NT2/D1 (cell line): Measurements from ENCODE around the gene NBEAL1.
"Not testable (repeated sequence)": the region's sequence is repeated elsewhere in the genome, so short reads cannot be mapped to it uniquely, and the experiment has no call there.

ENCODE experiments used
- DNase-seq: peaks from one replicate; pipeline ENCODE4 v3.0.0-alpha.2; 2011; ENCODE audit warnings: low read depth, low spot score
- H3K27me3 ChIP-seq: 2 replicates; pipeline ENCODE4 v1.6.0; 2011; ENCODE audit warnings: mild to moderate bottlenecking; ENCODE audit not compliant: insufficient read length, insufficient read depth
- H3K36me3 ChIP-seq: 2 replicates; pipeline ENCODE4 v1.6.1; 2011; ENCODE audit warnings: mild to moderate bottlenecking, low read length, mixed read lengths; ENCODE audit not compliant: insufficient read depth, insufficient read length
- H3K4me1 ChIP-seq: 2 replicates; pipeline ENCODE4 v1.5.1; 2011; ENCODE audit not compliant: insufficient read depth, insufficient read length
- H3K4me3 ChIP-seq: 2 replicates; pipeline ENCODE4 v1.5.1; 2011; ENCODE audit warnings: low read depth; ENCODE audit not compliant: insufficient read length
- H3K9ac ChIP-seq: 2 replicates; pipeline ENCODE4 v1.6.0; 2011; ENCODE audit warnings: low read depth; ENCODE audit not compliant: insufficient read length
- H3K9me3 ChIP-seq: 2 replicates; pipeline ENCODE4 v1.5.1; 2011; ENCODE audit warnings: mild to moderate bottlenecking, low read length; ENCODE audit not compliant: insufficient read depth
- SUZ12 ChIP-seq: IDR thresholded peaks from 2 replicates; pipeline ENCODE4 v1.6.1; 2011; ENCODE audit not compliant: insufficient read length, insufficient read depth; ENCODE audit errors: extremely low read depth
- YY1 ChIP-seq: IDR thresholded peaks from 2 replicates; pipeline ENCODE4 v1.6.1; 2011; ENCODE audit not compliant: insufficient read length, insufficient read depth
- ZNF274 ChIP-seq: IDR thresholded peaks from 2 replicates; pipeline ENCODE4 v1.6.1; 2011; ENCODE audit warnings: mild to moderate bottlenecking, low read depth, low read length

Gene NBEAL1

DNA sequence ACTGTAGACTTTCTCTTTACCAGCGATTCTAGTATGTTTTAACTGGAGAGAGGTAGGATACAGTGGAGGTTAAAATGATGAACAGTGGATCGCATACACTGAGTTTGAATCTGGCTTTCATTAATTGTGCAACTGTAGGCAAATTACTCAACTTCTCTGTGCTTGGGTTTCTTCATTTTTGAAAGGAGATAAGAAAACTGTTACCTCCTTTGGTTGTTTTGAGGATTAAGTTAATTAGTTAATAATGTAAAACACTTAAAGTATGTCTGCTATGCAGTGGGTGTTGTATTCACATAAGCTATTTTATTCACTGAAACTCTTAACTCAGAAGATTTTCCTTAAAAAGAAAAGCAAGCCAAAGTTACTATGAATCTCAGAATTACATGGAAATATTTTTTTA lies 112.3 kb downstream of the NBEAL1 start:
- no peak for DNase-seq
- H3K27me3 ChIP-seq, result no peaks in the 10 kb centered on the region
- H3K36me3 ChIP-seq, result peaks cover 38% of the 10 kb centered on the region
- no peaks in the 10 kb centered on the region for H3K9me3 ChIP-seq
- TF ChIP-seq SUZ12 (no peak), YY1 (no peak), ZNF274 (no peak)
- no peak overlapping the region for H3K4me3 ChIP-seq
- H3K4me1 ChIP-seq, result no peaks in the 10 kb centered on the region
- no peak overlapping the region for H3K9ac ChIP-seq

DNA sequence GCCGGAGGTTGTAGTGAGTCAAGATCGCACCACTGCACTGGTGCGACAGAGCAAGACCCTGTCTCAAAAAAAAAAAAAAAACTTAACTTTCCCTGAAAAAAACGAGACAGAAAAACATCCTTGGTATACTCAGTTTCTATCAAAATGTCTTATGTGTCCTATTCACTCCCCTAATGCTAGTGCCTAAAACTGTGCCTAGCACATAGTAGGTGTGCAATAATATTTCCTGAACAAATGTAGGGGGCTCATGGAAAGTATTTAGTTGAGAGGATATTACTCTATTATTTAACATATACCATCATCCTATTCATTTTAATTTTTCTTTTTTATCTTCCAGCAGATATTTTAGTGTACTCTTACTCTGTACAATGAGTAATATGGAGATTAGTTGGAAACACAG lies 120.4 kb downstream of the NBEAL1 start:
- no peak overlapping the region for H3K9ac ChIP-seq
- no peaks in the 10 kb centered on the region for H3K9me3 ChIP-seq
- no peak overlapping the region for H3K4me3 ChIP-seq
- TF ChIP-seq ZNF274 (no peak), SUZ12 (no peak)
- no peaks in the 10 kb centered on the region for H3K27me3 ChIP-seq
- no peaks in the 10 kb centered on the region for H3K4me1 ChIP-seq
- H3K36me3 ChIP-seq, result peaks cover 17% of the 10 kb centered on the region
- DNase-seq, result no peak

DNA sequence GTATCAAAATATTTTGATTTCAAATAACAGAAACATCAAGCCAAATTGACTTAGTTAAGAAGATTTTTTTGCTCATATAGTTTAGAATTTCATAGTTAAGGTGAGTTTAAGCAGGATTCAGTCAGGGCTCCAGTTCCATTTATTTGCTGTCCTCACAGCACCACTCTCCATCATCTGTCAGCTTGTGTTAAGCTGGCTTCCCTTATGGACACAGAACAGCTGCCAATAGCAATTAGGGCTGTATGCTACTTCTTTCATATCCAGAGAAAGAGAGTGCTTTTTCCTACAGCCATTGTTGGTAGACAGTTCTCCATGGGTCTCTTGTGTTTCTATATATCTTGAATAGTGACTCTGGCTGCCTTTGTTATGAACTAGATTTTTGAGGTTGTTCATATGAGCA lies 128.7 kb downstream of the NBEAL1 start:
- no peak for DNase-seq
- H3K27me3 ChIP-seq, result no peaks in the 10 kb centered on the region

DNA sequence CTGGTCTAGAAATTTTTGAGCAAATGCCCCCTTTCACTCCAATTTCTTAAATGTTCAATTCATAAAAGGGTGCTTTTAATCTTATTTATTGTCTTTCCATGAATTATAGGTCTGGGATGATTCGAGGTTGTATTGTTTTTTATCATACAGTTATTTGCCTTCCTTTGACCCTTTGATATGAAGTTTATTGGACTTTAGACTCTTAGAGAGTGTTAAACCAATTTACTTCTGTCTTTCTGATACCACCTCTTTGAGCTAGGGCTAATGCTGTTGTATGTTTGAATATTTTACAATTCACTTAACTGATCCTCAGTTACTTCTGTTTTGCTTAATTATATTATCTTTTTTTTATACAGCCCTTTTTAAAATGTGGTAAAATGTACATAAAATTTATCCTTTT lies 134.5 kb downstream of the NBEAL1 start:
- Histone ChIP-seq H3K27me3 (no peaks in the 10 kb centered on the region), H3K36me3 (peaks cover 39% of the 10 kb centered on the region), H3K9me3 (no peaks in the 10 kb centered on the region), H3K4me1 (no peaks in the 10 kb centered on the region), H3K4me3 (no peak overlapping the region), H3K9ac (no peak overlapping the region)
- no peak for DNase-seq
- TF ChIP-seq YY1, result no peak
- TF ChIP-seq ZNF274, result no peak
- TF ChIP-seq SUZ12, result no peak

More for the DNA sequence above, 128.7 kb downstream of the NBEAL1 start:
- Histone ChIP-seq H3K36me3 (peaks cover 30% of the 10 kb centered on the region), H3K4me3 (no peak overlapping the region), H3K4me1 (no peaks in the 10 kb centered on the region), H3K9ac (no peak overlapping the region), H3K9me3 (no peaks in the 10 kb centered on the region)
- TF ChIP-seq YY1 (no peak), ZNF274 (no peak), SUZ12 (no peak)

DNA sequence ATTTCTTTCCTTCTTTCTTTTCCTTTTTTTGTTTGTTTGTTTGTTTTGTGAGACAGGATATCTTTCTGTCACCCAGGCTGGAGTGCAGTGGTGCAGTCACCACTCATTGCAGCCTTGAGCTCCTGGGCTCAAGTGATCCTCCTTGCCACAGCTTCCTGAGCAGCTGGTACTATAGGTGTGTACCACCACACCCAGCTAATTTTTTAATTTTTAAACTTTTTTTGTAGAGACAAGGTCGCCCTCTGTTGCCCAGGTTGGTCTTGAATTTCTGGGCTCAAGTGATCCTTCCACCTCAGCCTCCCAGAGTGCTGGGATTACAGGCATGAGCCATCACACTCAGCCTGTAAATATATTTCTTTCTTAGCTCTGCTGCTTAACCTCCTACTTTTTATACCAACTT lies 140.7 kb downstream of the NBEAL1 start:
- TF ChIP-seq ZNF274 (no peak), YY1 (no peak), SUZ12 (no peak)
- Histone ChIP-seq H3K4me1 (no peaks in the 10 kb centered on the region), H3K4me3 (no peak overlapping the region), H3K36me3 (peaks cover 13% of the 10 kb centered on the region), H3K9me3 (no peaks in the 10 kb centered on the region), H3K27me3 (no peaks in the 10 kb centered on the region), H3K9ac (no peak overlapping the region)
- no peak for DNase-seq

DNA sequence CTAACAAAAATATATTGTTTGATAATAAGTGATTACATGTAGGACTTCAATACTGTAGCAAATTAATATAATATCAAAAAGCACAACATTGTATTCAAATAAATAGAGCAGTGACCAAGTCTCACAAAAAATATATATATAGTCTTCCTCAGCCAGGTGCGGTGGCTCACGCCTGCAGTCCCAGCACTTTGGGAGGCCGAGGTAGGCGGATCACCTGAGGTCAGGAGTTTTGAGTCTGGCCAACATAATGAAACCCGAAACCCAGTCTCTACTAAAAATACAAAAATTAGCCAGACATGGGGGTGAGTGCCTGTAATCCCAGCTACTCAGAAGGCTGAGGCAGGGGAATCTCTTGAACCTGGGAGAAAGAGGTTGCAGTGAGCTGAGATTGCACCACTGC lies 148.0 kb downstream of the NBEAL1 start:
- not testable (repeated sequence) for DNase-seq, H3K4me3 ChIP-seq, H3K4me1 ChIP-seq, H3K27me3 ChIP-seq, H3K9me3 ChIP-seq, H3K9ac ChIP-seq
- H3K36me3 ChIP-seq, result peaks cover 21% of the 10 kb centered on the region

DNA sequence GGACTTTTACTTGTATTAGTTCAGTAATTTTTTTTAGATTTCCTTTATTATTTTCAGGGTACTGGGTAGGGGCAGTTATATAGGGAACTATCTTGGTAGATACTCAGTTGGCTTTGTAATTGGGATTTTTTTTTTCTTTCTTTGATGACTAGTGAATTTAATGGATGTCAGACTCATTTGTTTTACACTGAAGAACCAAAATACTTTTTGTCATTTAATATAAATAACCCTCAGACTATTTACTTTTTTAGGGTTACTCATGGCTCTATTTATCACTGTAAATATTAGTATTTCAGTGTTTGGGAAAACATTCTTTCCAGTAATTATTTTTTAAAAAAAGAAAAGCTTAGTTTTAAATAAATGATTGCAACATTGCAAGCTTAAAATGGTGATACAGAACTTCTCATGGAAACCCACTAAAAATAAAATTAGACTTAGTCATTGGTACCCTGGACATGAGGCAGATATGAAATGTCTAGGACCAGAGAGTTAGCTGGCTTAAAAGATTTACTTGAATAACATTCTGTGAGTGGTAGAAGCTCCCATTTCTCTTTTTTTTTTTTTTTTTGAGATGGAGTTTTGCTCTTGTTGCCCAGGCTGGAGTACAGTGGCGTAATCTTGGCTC lies 149.7 kb downstream of the NBEAL1 start:
- Histone ChIP-seq H3K4me3 (no peak overlapping the region), H3K9ac (no peak overlapping the region), H3K4me1 (no peaks in the 10 kb centered on the region), H3K36me3 (peaks cover 28% of the 10 kb centered on the region), H3K9me3 (no peaks in the 10 kb centered on the region), H3K27me3 (no peaks in the 10 kb centered on the region)
- DNase-seq, result no peak
- TF ChIP-seq SUZ12 (no peak), ZNF274 (no peak), YY1 (no peak)

DNA sequence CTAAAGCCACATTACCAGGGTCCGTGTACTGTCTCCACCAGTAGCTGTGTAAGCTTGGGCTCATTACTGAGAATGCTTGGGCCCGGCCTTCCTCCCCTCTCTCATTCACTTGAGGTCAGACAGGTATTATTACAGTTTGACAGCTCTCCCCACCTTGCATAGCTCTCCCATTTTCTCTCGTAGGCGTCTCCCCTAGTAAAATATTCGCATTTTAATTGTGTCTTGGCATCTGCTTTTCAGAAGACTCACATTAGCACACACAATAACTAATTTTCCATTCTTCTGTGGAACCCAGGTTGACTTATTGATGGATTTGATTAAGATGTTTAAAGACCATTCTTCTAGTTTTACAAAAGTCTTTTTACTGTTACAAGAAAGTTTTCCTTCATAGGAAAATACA lies 153.1 kb downstream of the NBEAL1 start:
- Histone ChIP-seq H3K4me1 (no peaks in the 10 kb centered on the region), H3K27me3 (no peaks in the 10 kb centered on the region), H3K9ac (no peak overlapping the region), H3K9me3 (no peaks in the 10 kb centered on the region), H3K36me3 (peaks cover 21% of the 10 kb centered on the region), H3K4me3 (no peak overlapping the region)
- TF ChIP-seq ZNF274, result no peak
- no peak for TF ChIP-seq YY1
- TF ChIP-seq SUZ12, result no peak
- DNase-seq, result no peak
